Vagina (tissue), 2 donors: ENCODE measurements around the gene TMEM144. TPM values are rescaled to one million over a fixed set of nuclear protein-coding genes. Genes with fewer than 3 reads are reported as not detected.

ENCODE experiments used
- DNase-seq, 2 donors: peaks; one replicate each; pipeline ENCODE4 v3.0.0-alpha.2; 2017; ENCODE audit errors: extremely low spot score in 2 of 2
- H3K27ac ChIP-seq: fragments of 200-600 bp; sonication (generic); one replicate; pipeline ENCODE4 v1.5.1; 2019
- H3K27me3 ChIP-seq: fragments of 200-600 bp; sonication (generic); one replicate; pipeline ENCODE4 v1.5.1; 2019
- H3K36me3 ChIP-seq, 2 donors: fragments of 200-600 bp; sonication (generic); one replicate each; pipeline ENCODE4 v1.5.1; 2017 to 2019
- H3K4me1 ChIP-seq: fragments of 200-600 bp; sonication (generic); one replicate; pipeline ENCODE4 v1.5.1; 2019
- H3K4me3 ChIP-seq, 2 donors: fragments of 200-600 bp; sonication (generic); 1 replicate in 1 of 2; 2 replicates in 1 of 2; pipeline ENCODE4 v1.5.1; 2016 to 2019
- H3K9me3 ChIP-seq: fragments of 200-600 bp; sonication (generic); one replicate; pipeline ENCODE4 v1.5.1; 2019
- CTCF ChIP-seq, 3 experiments: fragments of 450-650 bp in 2 of 3; fragments of 200-600 bp in 1 of 3; sonication (generic) in 1 of 3; IDR thresholded peaks; one replicate each; pipeline ENCODE4 v1.5.1; 2017 to 2019; ENCODE audit warnings: antibody characterized with exemption in 3 of 3, mild to moderate bottlenecking in 2 of 3, moderate library complexity in 2 of 3
- POLR2A ChIP-seq, 2 donors: fragments of 450-650 bp; IDR thresholded peaks; one replicate each; pipeline ENCODE4 v1.6.1; 2017; ENCODE audit warnings: antibody characterized with exemption in 2 of 2, mild to moderate bottlenecking in 2 of 2, moderate library complexity in 2 of 2
- POLR2AphosphoS5 ChIP-seq, 2 donors: sonication (generic); formaldehyde crosslinking; IDR thresholded peaks; one replicate each; pipeline ENCODE4 v1.9.0; 2017; ENCODE audit warnings: antibody characterized with exemption in 2 of 2, mild to moderate bottlenecking in 2 of 2, low read depth in 1 of 2; ENCODE audit not compliant: insufficient read depth in 1 of 2
- intact Hi-C: fragments of 100-400 bp; cut with DNase I; formaldehyde crosslinking; loops from one replicate; pipeline ENCODE4 v1.15.1; 2023
- total RNA-seq: library from RNA; depleted of rRNA; stranded (reverse); fragments of >200 nt; gene quantifications from one replicate; pipeline ENCODE4 v1.2.3, GENCODE V29; 2016

Gene TMEM144
- total RNA-seq, 1 donor from 2014 or later: 5.6 TPM

- H3K27me3 ChIP-seq: no peaks in the 10 kb centered on the region
- no peak for DNase-seq
- H3K36me3 ChIP-seq: no peaks in the 10 kb centered on the region
- TF ChIP-seq CTCF (IDR thresholded peaks at IDR 0.05) (no peak), POLR2A (IDR thresholded peaks at IDR 0.05) (no peak), POLR2AphosphoS5 (IDR thresholded peaks at IDR 0.05; ENCODE audit: insufficient read depth in 1 of 2, low read depth in 1 of 2) (no peak)
- no peak overlapping the region for H3K27ac ChIP-seq
- no peak overlapping the region for H3K4me3 ChIP-seq
- intact Hi-C loops: no loop called here
- no peaks in the 10 kb centered on the region for H3K9me3 ChIP-seq
- no peaks in the 10 kb centered on the region for H3K4me1 ChIP-seq
Observed at GRCh38 chr4:158229768-158230167, 19.5 kb downstream of the TMEM144 start.

- no peak for DNase-seq
- no peaks in the 10 kb centered on the region for H3K9me3 ChIP-seq
- H3K27me3 ChIP-seq: no peaks in the 10 kb centered on the region
- TF ChIP-seq CTCF (IDR thresholded peaks at IDR 0.05): no peak
- no peak for TF ChIP-seq POLR2AphosphoS5 (IDR thresholded peaks at IDR 0.05; ENCODE audit: insufficient read depth in 1 of 2, low read depth in 1 of 2)
- TF ChIP-seq POLR2A (IDR thresholded peaks at IDR 0.05): no peak
- no peak overlapping the region for H3K4me3 ChIP-seq
- H3K36me3 ChIP-seq: no peaks in the 10 kb centered on the region
- H3K27ac ChIP-seq: no peak overlapping the region
- no peaks in the 10 kb centered on the region for H3K4me1 ChIP-seq
- intact Hi-C loops: no loop called here
Observed at GRCh38 chr4:158234671-158235070, 24.4 kb downstream of the TMEM144 start.

GRCh38 chr4:158236304-158237030 lies 26.2 kb downstream of the TMEM144 start:
- no peak overlapping the region for H3K27ac ChIP-seq
- intact Hi-C loops: no loop called here
- no peak for DNase-seq

GRCh38 chr4:158238575-158238974 lies 28.3 kb downstream of the TMEM144 start:
- TF ChIP-seq POLR2AphosphoS5 (IDR thresholded peaks at IDR 0.05; ENCODE audit: insufficient read depth in 1 of 2, low read depth in 1 of 2) (no peak), POLR2A (IDR thresholded peaks at IDR 0.05) (no peak), CTCF (IDR thresholded peaks at IDR 0.05) (no peak)
- H3K9me3 ChIP-seq: no peaks in the 10 kb centered on the region
- H3K27me3 ChIP-seq: no peaks in the 10 kb centered on the region
- intact Hi-C loops: no loop called here
- H3K4me3 ChIP-seq: no peak overlapping the region
- H3K4me1 ChIP-seq: no peaks in the 10 kb centered on the region
- no peaks in the 10 kb centered on the region for H3K36me3 ChIP-seq
- no peak for DNase-seq
- no peak overlapping the region for H3K27ac ChIP-seq

More at GRCh38 chr4:158236304-158237030, 26.2 kb downstream of the TMEM144 start:
- H3K4me3 ChIP-seq: no peak overlapping the region
- no peaks in the 10 kb centered on the region for H3K9me3 ChIP-seq
- H3K4me1 ChIP-seq: no peaks in the 10 kb centered on the region
- TF ChIP-seq POLR2A (IDR thresholded peaks at IDR 0.05) (no peak), CTCF (IDR thresholded peaks at IDR 0.05) (no peak), POLR2AphosphoS5 (IDR thresholded peaks at IDR 0.05; ENCODE audit: insufficient read depth in 1 of 2, low read depth in 1 of 2) (no peak)
- H3K27me3 ChIP-seq: no peaks in the 10 kb centered on the region
- H3K36me3 ChIP-seq: no peaks in the 10 kb centered on the region

GRCh38 chr4:158239196-158239595 lies 28.9 kb downstream of the TMEM144 start:
- Histone ChIP-seq H3K4me3 (no peak overlapping the region), H3K9me3 (no peaks in the 10 kb centered on the region), H3K27me3 (no peaks in the 10 kb centered on the region), H3K27ac (no peak overlapping the region), H3K36me3 (no peaks in the 10 kb centered on the region), H3K4me1 (no peaks in the 10 kb centered on the region)
- TF ChIP-seq POLR2A (IDR thresholded peaks at IDR 0.05) (no peak), POLR2AphosphoS5 (IDR thresholded peaks at IDR 0.05; ENCODE audit: insufficient read depth in 1 of 2, low read depth in 1 of 2) (no peak), CTCF (IDR thresholded peaks at IDR 0.05) (no peak)
- intact Hi-C loops: no loop called here
- no peak for DNase-seq
